HG03521 (cell line): ENCODE measurements around the gene CELF1.

Experiments used
- ATAC-seq: cut with Tn5 transposase; IDR thresholded peaks from one replicate; pipeline ENCODE4 v1.9.1; 2021; ENCODE audit warnings: mild to moderate bottlenecking, moderate library complexity; ENCODE audit not compliant: unreplicated experiment

Gene CELF1

GRCh38 chr11:47451436-47451835, 101.5 kb downstream of the CELF1 start:
- ATAC-seq: no peak

GRCh38 chr11:47449541-47449940, 103.4 kb downstream of the CELF1 start:
- no peak for ATAC-seq

- ATAC-seq: no peak
These were observed 104.1 kb downstream of the CELF1 start, which contains the start of gene RAPSN for GRCh38 chr11:47448566-47449427. RAPSN (minus strand) TSS chr11:47449136; CDS start chr11:47448964, 172 bp downstream.

- no peak for ATAC-seq
These were observed 105.0 kb downstream of the CELF1 start for GRCh38 chr11:47447906-47448305.

- no peak for ATAC-seq
These were observed 106.1 kb downstream of the CELF1 start for GRCh38 chr11:47446833-47447232.

GRCh38 chr11:47445840-47446239, 107.1 kb downstream of the CELF1 start:
- ATAC-seq: no peak

- no peak for ATAC-seq
These were observed 109.1 kb downstream of the CELF1 start for GRCh38 chr11:47443817-47444216.

GRCh38 chr11:47443028-47443700, 109.8 kb downstream of the CELF1 start:
- no peak for ATAC-seq

GRCh38 chr11:47442514-47442913, 110.4 kb downstream of the CELF1 start:
- ATAC-seq: no peak

GRCh38 chr11:47441421-47441820, 111.5 kb downstream of the CELF1 start:
- ATAC-seq: no peak

GRCh38 chr11:47440054-47440476, 112.9 kb downstream of the CELF1 start:
- ATAC-seq: no peak

- ATAC-seq: no peak
These were observed 114.2 kb downstream of the CELF1 start for GRCh38 chr11:47438721-47439120.

- no peak for ATAC-seq
These were observed 115.0 kb downstream of the CELF1 start for GRCh38 chr11:47437746-47438418.

GRCh38 chr11:47437218-47437745, 115.7 kb downstream of the CELF1 start:
- no peak for ATAC-seq

GRCh38 chr11:47436726-47437125, 116.2 kb downstream of the CELF1 start:
- ATAC-seq: no peak

GRCh38 chr11:47435687-47436086, 117.2 kb downstream of the CELF1 start:
- no peak for ATAC-seq

- ATAC-seq: no peak
These were observed 118.7 kb downstream of the CELF1 start for GRCh38 chr11:47434011-47434786.

GRCh38 chr11:47433157-47433556, 119.8 kb downstream of the CELF1 start:
- no peak for ATAC-seq

- ATAC-seq: no peak
These were observed 121.4 kb downstream of the CELF1 start for GRCh38 chr11:47431356-47432083.

GRCh38 chr11:47430524-47430923, 122.4 kb downstream of the CELF1 start:
- ATAC-seq: no peak
